ENCODE results near the gene RAVER1.

DNA sequence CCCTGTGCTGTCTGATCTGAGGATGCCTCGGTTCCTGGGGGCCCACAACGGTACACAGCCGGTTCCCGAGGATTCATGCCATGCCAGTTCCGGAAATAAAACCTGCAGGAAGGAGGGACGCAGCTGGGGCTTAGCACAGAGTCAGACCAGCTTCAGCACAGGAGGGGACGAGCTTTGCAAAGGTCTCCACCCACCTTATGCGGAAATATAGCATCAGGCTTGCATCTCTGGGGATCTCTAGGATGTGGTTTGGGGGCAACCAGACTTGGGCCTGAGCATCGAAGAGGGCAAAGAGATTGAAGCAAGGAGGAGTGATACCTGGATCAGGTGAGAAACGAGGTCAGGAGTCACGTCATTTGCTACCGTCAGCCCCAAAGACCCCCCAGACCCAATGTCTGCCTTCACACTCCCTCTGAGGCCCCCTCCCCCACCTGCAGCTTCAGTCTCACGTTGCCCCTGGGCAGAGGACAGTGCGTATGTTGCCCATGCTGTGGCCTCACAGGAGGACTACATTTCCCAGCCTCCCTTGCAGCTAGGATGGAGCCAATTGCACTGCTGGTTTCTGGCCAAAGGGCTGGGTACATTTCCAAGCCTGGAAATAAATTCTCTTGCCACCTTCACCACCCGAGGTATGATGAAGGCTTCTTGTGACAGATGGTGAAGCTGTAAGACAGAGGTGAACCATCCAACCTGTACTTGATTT is 34.9 kb upstream of the RAVER1 start:
- TF ChIP-seq, protein P1, sequence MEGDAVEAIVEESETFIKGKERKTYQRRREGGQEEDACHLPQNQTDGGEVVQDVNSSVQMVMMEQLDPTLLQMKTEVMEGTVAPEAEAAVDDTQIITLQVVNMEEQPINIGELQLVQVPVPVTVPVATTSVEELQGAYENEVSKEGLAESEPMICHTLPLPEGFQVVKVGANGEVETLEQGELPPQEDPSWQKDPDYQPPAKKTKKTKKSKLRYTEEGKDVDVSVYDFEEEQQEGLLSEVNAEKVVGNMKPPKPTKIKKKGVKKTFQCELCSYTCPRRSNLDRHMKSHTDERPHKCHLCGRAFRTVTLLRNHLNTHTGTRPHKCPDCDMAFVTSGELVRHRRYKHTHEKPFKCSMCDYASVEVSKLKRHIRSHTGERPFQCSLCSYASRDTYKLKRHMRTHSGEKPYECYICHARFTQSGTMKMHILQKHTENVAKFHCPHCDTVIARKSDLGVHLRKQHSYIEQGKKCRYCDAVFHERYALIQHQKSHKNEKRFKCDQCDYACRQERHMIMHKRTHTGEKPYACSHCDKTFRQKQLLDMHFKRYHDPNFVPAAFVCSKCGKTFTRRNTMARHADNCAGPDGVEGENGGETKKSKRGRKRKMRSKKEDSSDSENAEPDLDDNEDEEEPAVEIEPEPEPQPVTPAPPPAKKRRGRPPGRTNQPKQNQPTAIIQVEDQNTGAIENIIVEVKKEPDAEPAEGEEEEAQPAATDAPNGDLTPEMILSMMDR (IDR thresholded peaks at IDR 0.05), result no peak
- TF ChIP-seq POLR2A (IDR thresholded peaks at IDR 0.05), result no peak
- no peak for TF ChIP-seq EP300 (IDR thresholded peaks at IDR 0.05)

Data from gastroesophageal sphincter (tissue), 3 donors.